Breast epithelium (tissue), 3 donors: ENCODE data around the gene SH2D6.

Experiments used
- POLR2A ChIP-seq: fragments of 450-650 bp; IDR thresholded peaks from one replicate; pipeline ENCODE4 v1.6.1; 2016; ENCODE audit warnings: antibody characterized with exemption, mild to moderate bottlenecking, moderate library complexity
- TF ChIP-seq, protein P1 (sequence below), 3 donors: fragments of 450-650 bp; IDR thresholded peaks; one replicate each; pipeline ENCODE4 v1.5.1; 2016 to 2017; ENCODE audit warnings: antibody characterized with exemption in 3 of 3, mild to moderate bottlenecking in 3 of 3, moderate library complexity in 3 of 3

- TF ChIP-seq, protein P1, sequence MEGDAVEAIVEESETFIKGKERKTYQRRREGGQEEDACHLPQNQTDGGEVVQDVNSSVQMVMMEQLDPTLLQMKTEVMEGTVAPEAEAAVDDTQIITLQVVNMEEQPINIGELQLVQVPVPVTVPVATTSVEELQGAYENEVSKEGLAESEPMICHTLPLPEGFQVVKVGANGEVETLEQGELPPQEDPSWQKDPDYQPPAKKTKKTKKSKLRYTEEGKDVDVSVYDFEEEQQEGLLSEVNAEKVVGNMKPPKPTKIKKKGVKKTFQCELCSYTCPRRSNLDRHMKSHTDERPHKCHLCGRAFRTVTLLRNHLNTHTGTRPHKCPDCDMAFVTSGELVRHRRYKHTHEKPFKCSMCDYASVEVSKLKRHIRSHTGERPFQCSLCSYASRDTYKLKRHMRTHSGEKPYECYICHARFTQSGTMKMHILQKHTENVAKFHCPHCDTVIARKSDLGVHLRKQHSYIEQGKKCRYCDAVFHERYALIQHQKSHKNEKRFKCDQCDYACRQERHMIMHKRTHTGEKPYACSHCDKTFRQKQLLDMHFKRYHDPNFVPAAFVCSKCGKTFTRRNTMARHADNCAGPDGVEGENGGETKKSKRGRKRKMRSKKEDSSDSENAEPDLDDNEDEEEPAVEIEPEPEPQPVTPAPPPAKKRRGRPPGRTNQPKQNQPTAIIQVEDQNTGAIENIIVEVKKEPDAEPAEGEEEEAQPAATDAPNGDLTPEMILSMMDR (IDR thresholded peaks at IDR 0.05), result no peak
- no peak for TF ChIP-seq POLR2A
Measured at GRCh38 chr2:85447222-85447585, 28.7 kb downstream of the SH2D6 start.
